AG08396 (cell line): Measurements from ENCODE around the gene FAM3B.

ENCODE experiments used
- DNase-seq: peaks from one replicate; pipeline ENCODE4 v3.0.0; 2012; ENCODE audit warnings: low spot score, mixed read lengths

Gene FAM3B

DNA sequence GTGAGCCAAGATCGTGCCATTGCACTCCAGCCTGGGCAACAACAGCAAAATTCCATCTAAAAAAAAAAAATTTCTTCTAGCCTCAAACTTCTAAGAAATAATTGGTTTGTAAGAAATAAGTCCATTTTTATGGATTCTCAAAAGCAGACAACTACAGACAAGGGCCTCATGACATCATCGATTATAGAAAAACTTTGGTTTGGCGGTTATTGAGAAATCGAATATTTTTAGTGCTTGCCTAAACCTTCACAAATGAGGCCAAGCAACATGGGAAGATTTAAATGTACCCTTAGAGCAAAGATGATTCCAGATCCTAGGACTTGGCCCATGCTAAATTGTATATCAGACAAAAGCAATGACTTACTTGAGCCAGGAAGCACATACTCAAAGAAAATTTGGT, 81.7 kb downstream of the FAM3B start:
- no peak for DNase-seq

DNA sequence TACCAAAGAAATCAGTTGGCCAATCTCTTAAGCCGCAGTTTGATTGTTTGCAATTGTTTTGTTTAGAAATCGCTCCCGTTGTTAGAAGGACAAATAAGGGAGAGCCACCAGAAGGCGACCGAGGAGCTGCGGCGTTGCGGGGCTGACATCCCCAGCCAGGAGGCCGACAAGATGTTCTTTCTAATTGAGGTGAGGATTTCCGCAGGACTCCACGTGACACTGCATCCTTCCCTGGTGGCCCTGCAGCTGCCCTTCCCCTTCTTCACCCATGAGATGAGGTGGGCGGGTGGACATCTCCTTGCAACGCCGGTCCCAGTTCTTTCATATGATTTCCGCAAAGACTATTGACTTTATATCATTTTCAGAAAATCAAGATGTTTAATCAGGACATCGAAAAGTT, 82.2 kb downstream of the FAM3B start:
- no peak for DNase-seq

DNA sequence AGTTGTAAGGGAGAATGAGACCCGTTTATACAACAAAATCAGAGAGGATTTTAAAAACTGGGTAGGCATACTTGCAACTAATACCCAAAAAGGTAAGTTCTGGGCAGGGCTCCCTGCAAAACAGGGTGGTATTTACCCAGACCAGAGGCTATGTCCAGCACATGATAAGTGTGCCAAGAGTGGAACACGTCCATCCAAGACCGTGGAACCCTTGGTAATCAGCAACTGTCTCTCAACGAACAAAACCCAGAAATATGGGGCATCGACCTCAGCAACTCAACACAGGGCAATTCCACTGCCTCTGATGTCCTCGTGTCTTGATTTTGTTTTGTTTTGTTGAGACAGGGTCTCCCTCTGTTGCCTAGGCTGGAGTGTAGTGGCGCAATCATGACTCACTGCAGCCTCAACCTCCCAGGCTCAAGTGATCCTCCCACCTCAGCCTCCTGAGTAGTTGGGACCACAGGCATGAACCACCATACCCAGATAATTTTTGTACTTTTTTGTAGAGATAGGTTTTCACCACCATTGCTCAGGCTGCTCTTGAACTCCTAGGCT, 82.7 kb downstream of the FAM3B start:
- no peak for DNase-seq

DNA sequence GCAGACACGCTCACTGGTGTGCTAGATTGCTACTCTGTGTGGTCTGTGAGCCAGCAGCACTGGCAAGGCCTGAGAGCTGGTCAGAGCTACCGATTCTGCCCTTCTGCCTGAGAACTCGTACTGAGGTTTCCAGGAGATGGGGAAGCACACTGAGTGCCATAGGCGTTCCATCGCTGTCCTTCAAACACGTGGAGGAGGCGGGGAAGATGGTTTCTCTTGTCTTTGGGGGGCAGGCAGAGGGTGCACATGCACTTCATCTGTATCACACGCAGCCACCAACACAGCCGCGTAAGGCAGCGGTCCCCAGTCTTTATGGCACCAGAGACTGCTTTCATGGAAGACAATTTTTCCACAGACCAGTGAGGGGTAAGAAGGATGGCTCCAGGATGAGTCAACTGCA, 85.6 kb downstream of the FAM3B start:
- DNase-seq: no peak

DNA sequence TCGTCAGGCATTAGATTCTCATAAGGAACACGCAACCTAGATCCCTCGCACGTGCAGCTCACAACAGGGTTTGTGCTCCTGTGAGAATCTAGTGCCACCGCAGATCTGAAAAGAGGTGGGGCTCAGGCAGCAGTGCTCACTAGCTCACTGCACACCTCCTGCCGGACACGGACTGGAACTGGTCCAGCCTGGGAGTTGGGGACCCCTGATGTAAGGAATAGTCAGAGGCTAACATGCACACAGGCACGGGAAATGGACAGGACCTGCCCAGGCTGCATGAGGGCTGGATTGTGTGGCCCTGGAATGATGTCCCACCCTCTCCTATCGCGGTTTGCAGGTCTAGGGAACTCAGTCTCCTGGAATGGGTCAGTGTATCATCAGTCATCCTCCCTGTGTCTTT, 86.2 kb downstream of the FAM3B start:
- DNase-seq: no peak

DNA sequence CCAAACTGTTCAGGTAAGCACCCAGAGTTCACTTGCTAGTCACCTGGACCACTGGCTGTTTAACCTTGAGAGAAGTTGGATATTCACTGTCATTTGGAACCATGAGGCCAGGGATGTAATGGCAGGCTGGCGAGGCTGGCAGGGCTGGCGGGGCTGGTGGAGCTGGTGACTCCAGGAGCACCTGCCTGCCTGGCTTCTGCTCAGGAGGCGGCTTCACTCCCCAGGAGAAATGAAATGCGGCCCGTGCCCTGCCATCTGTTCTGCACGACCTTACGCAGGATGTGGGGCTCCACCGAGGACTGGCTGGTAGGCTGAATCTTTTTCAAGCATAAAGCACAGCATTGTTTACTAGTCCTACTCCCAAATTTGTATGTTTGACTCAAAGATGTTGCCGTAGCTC, 86.7 kb downstream of the FAM3B start:
- no peak for DNase-seq

DNA sequence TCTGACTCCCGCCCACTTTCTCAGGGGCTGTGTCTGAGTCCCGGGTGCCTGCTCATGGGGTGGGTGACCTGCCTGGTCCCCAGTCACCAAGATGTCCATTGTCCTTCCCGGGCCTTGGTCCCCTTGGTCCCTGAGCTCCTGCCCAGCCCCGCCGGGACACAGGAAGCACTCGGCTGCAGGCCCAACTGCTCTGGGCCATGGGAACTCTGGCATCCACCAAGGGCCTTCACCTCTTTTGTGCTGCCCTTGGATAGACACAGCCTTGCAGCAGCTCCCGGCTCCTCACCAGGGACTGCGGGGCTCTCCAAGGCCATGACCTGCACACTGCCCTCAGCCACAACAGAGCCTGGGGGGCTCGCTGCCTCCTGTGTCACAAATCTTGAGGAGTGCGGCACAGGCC, 87.4 kb downstream of the FAM3B start:
- DNase-seq: no peak

DNA sequence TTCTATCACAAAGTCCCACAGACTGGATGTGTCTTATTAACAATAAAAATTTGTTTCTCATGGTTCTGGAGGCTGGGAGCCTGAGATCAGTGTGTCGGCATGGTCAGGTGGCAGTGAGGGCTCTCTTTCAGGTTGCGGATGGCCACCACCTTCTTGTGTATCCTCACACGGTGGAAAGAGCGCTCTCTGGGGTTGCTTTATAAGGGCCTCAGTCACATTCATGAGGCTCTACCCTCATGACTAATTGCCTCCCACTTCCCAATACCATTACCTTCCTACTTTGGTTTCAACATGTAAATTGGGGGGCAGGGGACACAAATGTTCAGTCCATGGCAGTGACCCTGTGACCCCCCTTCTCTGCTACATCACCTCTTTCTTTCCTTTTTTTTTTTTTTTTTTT, 88.7 kb downstream of the FAM3B start:
- no peak for DNase-seq

DNA sequence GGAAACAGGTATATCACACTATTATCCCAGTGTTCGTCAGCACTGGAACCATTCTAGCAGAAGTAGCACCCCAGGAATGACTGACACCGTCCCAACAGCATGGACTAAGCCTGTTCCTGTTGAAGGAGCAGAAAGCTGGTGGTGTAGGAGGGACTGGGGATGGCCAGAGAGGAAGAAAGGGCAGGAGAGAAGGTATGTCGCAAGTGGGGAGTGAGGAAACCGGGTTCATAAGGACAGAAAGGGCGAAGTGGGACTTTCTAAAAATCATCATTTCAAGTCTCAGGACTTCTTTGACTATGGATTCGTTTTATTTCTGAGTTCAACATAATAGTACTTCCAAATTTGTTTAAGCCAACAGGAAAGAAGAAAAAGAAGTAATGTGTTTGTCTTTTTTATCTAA, 89.7 kb downstream of the FAM3B start:
- no peak for DNase-seq
